ENCODE results near the gene GDF9.

The GDF9 gene

GRCh38 chr5:132815454-132815853 is 50.8 kb downstream of the GDF9 start:
- H3K27ac ChIP-seq, result no peak overlapping the region
- H3K9me3 ChIP-seq, result no peaks in the 10 kb centered on the region
- no peaks in the 10 kb centered on the region for H3K36me3 ChIP-seq
- H3K4me3 ChIP-seq, result no peak overlapping the region
- TF ChIP-seq CTCF (IDR thresholded peaks at IDR 0.05), result no peak
- intact Hi-C loops (cut with DNase I; ENCODE audit: low total_unique reads), result loop anchor here (5.0 to 10.0 kb wide), 2 partner anchors 63 to 161 kb away; partner anchors contain the start of gene IL13
- no peak for DNase-seq
- H3K27me3 ChIP-seq, result peaks cover 0 to 37% of the 10 kb centered on the region in 2 donors
- peaks cover 0 to 29% (median 20%) of the 10 kb centered on the region in 4 donors for H3K4me1 ChIP-seq

DNA sequence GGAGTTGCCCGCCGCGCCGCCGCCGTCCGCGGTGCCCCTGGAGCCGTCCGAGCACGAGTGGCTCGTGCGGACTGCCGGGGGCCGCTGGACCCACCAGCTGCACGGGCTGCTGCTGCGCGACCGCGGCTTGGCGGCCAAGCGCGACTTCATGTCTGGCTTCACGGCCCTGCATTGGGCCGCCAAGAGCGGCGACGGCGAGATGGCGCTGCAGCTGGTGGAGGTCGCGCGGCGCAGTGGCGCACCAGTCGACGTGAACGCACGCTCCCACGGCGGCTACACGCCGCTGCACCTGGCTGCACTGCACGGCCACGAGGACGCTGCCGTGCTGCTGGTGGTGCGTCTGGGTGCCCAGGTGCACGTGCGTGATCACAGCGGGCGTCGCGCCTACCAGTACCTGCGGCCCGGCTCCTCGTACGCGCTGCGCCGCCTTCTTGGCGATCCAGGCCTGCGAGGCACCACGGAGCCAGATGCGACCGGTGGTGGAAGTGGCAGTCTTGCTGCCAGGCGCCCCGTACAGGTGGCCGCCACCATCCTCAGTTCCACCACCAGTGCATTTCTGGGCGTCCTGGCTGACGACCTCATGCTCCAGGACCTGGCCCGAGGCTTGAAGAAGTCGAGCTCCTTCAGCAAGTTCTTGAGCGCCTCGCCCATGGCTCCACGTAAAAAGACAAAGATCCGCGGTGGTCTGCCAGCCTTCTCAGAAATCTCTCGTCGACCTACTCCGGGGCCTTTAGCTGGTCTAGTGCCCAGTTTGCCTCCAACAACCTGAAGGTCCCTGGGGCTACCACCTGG is 51.6 kb downstream of the GDF9 start:
- no peak overlapping the region for H3K27ac ChIP-seq
- H3K36me3 ChIP-seq, result no peaks in the 10 kb centered on the region
- intact Hi-C loops (cut with DNase I; ENCODE audit: low total_unique reads), result loop anchor here (5.0 to 10.0 kb wide), 2 partner anchors 62 to 160 kb away; partner anchors contain the start of gene IL13
- TF ChIP-seq CTCF (IDR thresholded peaks at IDR 0.05), result no peak
- peaks cover 0 to 21% (median 16%) of the 10 kb centered on the region in 4 donors for H3K4me1 ChIP-seq
- no peaks in the 10 kb centered on the region for H3K9me3 ChIP-seq
- peak overlapping the region; percentile 35 to 51 for H3K4me3 ChIP-seq
- DNase-seq, result peak in 1 of 2 donors; percentile 52
- peaks cover 0 to 42% of the 10 kb centered on the region in 2 donors for H3K27me3 ChIP-seq

DNA sequence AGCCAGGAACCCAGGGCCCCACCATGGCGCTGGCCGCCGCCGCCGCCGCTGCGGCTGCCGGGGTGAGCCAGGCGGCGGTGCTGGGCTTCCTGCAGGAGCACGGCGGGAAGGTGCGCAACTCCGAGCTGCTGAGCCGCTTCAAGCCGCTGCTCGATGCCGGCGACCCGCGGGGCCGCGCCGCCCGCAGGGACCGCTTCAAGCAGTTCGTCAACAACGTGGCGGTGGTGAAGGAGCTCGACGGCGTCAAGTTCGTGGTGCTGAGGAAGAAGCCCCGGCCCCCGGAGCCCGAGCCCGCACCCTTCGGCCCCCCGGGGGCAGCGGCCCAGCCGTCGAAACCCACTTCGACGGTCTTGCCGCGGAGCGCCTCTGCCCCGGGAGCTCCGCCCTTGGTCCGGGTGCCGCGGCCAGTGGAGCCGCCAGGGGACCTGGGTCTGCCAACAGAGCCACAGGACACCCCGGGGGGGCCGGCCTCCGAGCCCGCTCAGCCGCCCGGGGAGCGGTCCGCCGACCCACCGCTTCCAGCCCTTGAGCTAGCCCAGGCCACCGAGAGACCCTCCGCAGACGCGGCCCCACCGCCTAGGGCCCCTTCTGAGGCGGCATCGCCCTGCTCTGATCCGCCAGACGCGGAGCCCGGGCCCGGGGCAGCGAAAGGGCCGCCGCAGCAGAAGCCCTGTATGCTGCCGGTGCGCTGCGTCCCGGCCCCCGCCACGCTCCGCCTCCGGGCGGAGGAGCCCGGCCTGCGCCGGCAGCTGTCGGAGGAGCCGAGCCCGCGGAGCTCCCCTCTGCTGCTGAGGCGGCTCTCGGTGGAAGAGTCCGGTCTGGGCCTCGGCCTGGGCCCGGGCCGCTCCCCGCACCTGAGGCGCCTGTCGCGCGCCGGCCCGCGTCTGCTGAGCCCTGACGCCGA is 52.4 kb downstream of the GDF9 start:
- Histone ChIP-seq H3K4me1 (peaks cover 0 to 18% (median 16%) of the 10 kb centered on the region in 4 donors), H3K27ac (no peak overlapping the region), H3K27me3 (peaks cover 0 to 42% of the 10 kb centered on the region in 2 donors), H3K36me3 (no peaks in the 10 kb centered on the region), H3K4me3 (peak overlapping the region; percentile 35 to 51), H3K9me3 (no peaks in the 10 kb centered on the region)
- intact Hi-C loops (cut with DNase I; ENCODE audit: low total_unique reads), result loop anchor here (10.0 kb wide), 1 partner anchor 159 kb away; the partner anchor contains the start of gene IL13
- DNase-seq, result peak in 1 of 2 donors; percentile 68
- no peak for TF ChIP-seq CTCF (IDR thresholded peaks at IDR 0.05)

- H3K36me3 ChIP-seq, result no peaks in the 10 kb centered on the region
- peak within 1 kb of the TSS; percentile 35 to 51 for H3K4me3 ChIP-seq
- no peaks in the 10 kb centered on the region for H3K9me3 ChIP-seq
- H3K27ac ChIP-seq, result no peak within 1 kb of the TSS
- peaks cover 0 to 42% of the 10 kb centered on the region in 2 donors for H3K27me3 ChIP-seq
- intact Hi-C loops (cut with DNase I; ENCODE audit: low total_unique reads), result loop anchor here (10.0 kb wide), 1 partner anchor 158 kb away; the partner anchor contains the start of gene IL13
- no peak for TF ChIP-seq CTCF (IDR thresholded peaks at IDR 0.05)
- peaks cover 0 to 18% (median 16%) of the 10 kb centered on the region in 4 donors for H3K4me1 ChIP-seq
- DNase-seq, result peak in 1 of 2 donors; percentile 48
Measured at GRCh38 chr5:132812781-132813598, 53.3 kb downstream of the GDF9 start, which contains the start of gene SOWAHA. Gene SOWAHA (plus strand): TSS chr5:132813302. CDS start chr5:132813622, 320 bp downstream.
